HepG2 (cell line): ENCODE results near the gene WIZ. TPM values are rescaled to one million over a fixed set of nuclear protein-coding genes. Genes with fewer than 3 reads are reported as not detected.
A peak's percentile ranks its signal among the peaks of the same experiment; 100 is the strongest.

Experiments used
- GPBP1L1 ChIP-seq: sonication (generic); formaldehyde crosslinking; IDR thresholded peaks from 2 replicates; pipeline ENCODE4 v1.5.0; 2020; ENCODE audit warnings: mild to moderate bottlenecking, missing genetic modification reagents
- GZF1 ChIP-seq: sonication (generic); formaldehyde crosslinking; IDR thresholded peaks from 2 replicates; pipeline ENCODE4 v1.5.1; 2020; ENCODE audit warnings: mild to moderate bottlenecking, missing genetic modification reagents
- HBP1 ChIP-seq: IDR thresholded peaks from 2 replicates; pipeline ENCODE4 v1.6.1; 2016; ENCODE audit warnings: low read depth, control low read depth
- KLF16 ChIP-seq, 2 experiments: sonication (generic) in 1 of 2; formaldehyde crosslinking in 1 of 2; IDR thresholded peaks; 2 replicates each; pipeline versions ENCODE4 v1.6.1 to v1.8.0; 2016 to 2023; ENCODE audit warnings: missing genetic modification reagents in 2 of 2, missing compliant biosample characterization in 1 of 2
- MEIS2 ChIP-seq: sonication (generic); formaldehyde crosslinking; IDR thresholded peaks from 2 replicates; pipeline ENCODE4 v1.9.0; 2021; ENCODE audit warnings: mild to moderate bottlenecking, missing genetic modification reagents
- PATZ1 ChIP-seq: sonication (generic); formaldehyde crosslinking; IDR thresholded peaks from 2 replicates; pipeline ENCODE4 v1.4.0; 2020; ENCODE audit warnings: missing genetic modification reagents
- SOX13 ChIP-seq, 3 experiments: fragments of 450-650 bp in 1 of 3; sonication (generic) in 1 of 3; formaldehyde crosslinking in 1 of 3; IDR thresholded peaks in 2 of 3; conservative IDR thresholded peaks in 1 of 3; 2 replicates each; pipeline versions ENCODE4 v1.5.0 to v1.6.1; 2016 to 2020; ENCODE audit warnings: antibody characterized with exemption in 1 of 3, mild to moderate bottlenecking in 1 of 3, missing compliant biosample characterization in 1 of 3, missing genetic modification reagents in 1 of 3, moderate library complexity in 1 of 3
- SP5 ChIP-seq: IDR thresholded peaks from 2 replicates; pipeline ENCODE4 v1.6.1; 2016; ENCODE audit warnings: low read depth, borderline replicate concordance
- STAT5B ChIP-seq: sonication (generic); formaldehyde crosslinking; IDR thresholded peaks from 2 replicates; pipeline ENCODE4 v1.4.0; 2020; ENCODE audit warnings: missing genetic modification reagents
- ZBTB2 ChIP-seq: sonication (generic); formaldehyde crosslinking; IDR thresholded peaks from 2 replicates; pipeline ENCODE4 v1.8.0; 2022; ENCODE audit warnings: low read depth, missing genetic modification reagents
- ZFP90 ChIP-seq: sonication (generic); formaldehyde crosslinking; IDR thresholded peaks from 2 replicates; pipeline ENCODE4 v1.8.0; 2022; ENCODE audit warnings: missing genetic modification reagents, mild to moderate bottlenecking, inconsistent platforms, borderline replicate concordance
- ZNF180 ChIP-seq: sonication (generic); formaldehyde crosslinking; IDR thresholded peaks from 2 replicates; pipeline ENCODE4 v1.4.0; 2020; ENCODE audit warnings: low read depth, missing genetic modification reagents, borderline replicate concordance
- ZNF33B ChIP-seq: sonication (generic); formaldehyde crosslinking; IDR thresholded peaks from 2 replicates; pipeline ENCODE4 v1.5.1; 2020; ENCODE audit warnings: mild to moderate bottlenecking, missing genetic modification reagents
- ZNF646 ChIP-seq: sonication (generic); formaldehyde crosslinking; IDR thresholded peaks from 2 replicates; pipeline ENCODE4 v1.9.0; 2021; ENCODE audit warnings: mild to moderate bottlenecking, missing genetic modification reagents
- polyA plus RNA-seq, 8 experiments: library from polyadenylated mRNA; depleted of rRNA in 3 of 8; stranded (reverse) in 7 of 8; unstranded in 1 of 8; fragments of >200 nt; fragmentation: Illumina TruSeq in 4 of 8; extraction: Trizol in 4 of 8; gene quantifications; 2 replicates each; pipeline versions ENCODE4 v1.2.1 to v1.2.3, GENCODE V29; 2011 to 2016; ENCODE audit warnings: low read depth in 4 of 8, missing spikeins in 1 of 8, mixed read lengths in 1 of 8; ENCODE audit not compliant: insufficient read depth in 1 of 8
- total RNA-seq, 5 experiments: library from RNA; depleted of rRNA; stranded (reverse); fragments of >200 nt; fragmentation: Illumina TruSeq; extraction: Trizol; gene quantifications; 2 replicates each; pipeline ENCODE4 v1.2.3, GENCODE V29; 2016; ENCODE audit warnings: low read depth in 1 of 5

The WIZ gene
- total and polyA plus RNA-seq, 2 of the 13 experiments (the other 11 are each of a cell fraction or from before 2014, with no cell fraction given): 4.7 to 4.8 TPM

- TF ChIP-seq PATZ1 (CRISPR knock-in tag) (peak; percentile 72), MEIS2 (CRISPR knock-in tag) (0 out of 2 replicates have a peak, but pooled peaks have one; percentile 45), ZNF646 (CRISPR knock-in tag) (no peak), SOX13 (IDR thresholded peaks at IDR 0.05) (no peak), SOX13 (CRISPR knock-in tag; conservative IDR thresholded peaks at IDR 0.05 in 1 of 2, IDR thresholded peaks at IDR 0.05 in 1 of 2) (no peak), ZNF180 (CRISPR knock-in tag) (no peak), ZBTB2 (no peak), ZFP90 (peak; percentile 64; the same call in 1 of the 2 replicates), SP5 (CRISPR knock-in tag) (no peak), STAT5B (CRISPR knock-in tag) (no peak), GPBP1L1 (CRISPR knock-in tag) (no peak), KLF16 (CRISPR knock-in tag; IDR thresholded peaks at IDR 0.05) (no peak), ZNF33B (no peak), GZF1 (CRISPR knock-in tag) (no peak), HBP1 (0 out of 2 replicates have a peak, but pooled peaks have one; percentile 31)
Observed at GRCh38 chr19:15479391-15480345, 29.9 kb upstream of the WIZ start, which contains the start of gene PGLYRP2 (continued).
